NCI-H2227 treated with DMSO at 0.1 percent for 48 hours (cell line): ENCODE measurements around the gene HIPK2.

Experiments
- DNase-seq: peaks from one replicate; lab custom pipeline; 2025; lab: John Stamatoyannopoulos, UW

HIPK2 gene

DNA sequence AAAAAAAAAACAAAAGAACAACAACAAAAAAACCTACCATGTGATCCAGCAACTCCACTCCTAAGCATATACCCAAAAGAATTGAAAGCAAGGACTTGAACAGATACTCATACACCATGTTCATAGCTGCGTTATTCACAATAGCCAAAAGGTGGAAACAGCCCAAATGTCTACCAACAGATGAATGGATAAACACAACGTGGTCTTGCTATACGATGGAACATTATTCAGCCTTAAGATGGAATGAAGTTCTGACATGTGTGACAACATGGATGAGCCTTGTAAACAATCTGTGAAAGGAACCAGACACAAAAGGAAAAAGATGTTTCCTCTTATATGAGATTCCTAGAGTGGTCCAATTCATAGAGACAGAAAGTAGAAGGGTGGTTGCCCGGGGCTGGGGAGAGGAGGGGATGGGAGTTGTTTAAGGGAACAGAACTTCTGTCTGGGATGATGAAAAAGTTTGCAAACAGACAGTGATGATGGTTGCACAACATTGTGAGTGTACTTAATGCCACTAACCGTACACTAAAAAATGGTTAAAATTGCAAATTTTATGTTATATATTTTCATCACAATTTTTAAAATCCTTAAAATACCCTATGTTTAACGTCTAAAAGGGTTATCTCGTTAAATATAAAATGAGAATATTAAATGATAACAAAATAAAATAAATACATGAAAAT lies 242.7 kb downstream of the HIPK2 start:
- no peak for DNase-seq

DNA sequence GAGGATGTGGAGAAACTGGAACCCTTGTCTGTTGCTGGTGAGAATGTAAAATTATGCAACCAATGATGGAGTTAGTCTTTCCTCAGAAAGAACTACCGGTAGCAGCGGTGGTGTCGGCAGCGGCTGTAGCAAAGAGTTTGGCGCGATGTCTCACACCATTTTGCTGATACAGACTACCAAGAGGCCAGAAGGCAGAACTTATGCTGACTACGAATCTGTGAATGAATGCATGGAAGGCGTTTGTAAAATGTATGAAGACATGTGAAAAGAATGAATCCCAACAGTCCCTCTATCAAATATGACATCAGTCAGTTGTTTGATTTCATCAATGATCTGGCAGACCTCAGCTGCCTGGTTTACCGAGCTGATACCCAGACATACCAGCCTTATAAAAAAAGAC lies 243.7 kb downstream of the HIPK2 start:
- no peak for DNase-seq

DNA sequence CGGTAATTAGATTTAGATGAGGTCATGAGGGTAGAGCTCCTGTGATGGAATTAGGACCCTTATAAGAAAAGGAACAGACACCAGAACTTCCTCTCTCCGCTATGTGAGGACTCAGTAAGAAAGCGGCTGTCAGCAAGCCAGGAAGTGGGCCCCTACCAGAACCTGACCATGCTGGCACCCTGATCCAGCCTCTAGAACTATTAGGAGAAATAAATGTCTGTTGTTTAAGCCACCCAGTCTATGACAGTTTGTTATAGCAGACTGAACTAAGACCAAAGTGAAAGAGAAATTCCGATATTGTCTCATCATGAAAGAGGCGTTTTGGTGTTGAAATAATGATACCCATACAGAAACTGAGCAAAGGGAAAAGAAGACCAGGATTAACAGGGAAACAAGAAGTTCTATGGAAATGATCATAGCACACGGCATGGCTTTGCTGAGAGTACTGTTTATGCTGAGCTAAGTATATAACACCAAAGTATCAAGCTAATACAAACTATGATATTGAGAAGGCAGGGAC lies 245.1 kb downstream of the HIPK2 start:
- no peak for DNase-seq

- no peak for DNase-seq
Observed at GRCh38 chr7:139531094-139531493, 246.7 kb downstream of the HIPK2 start.

DNA sequence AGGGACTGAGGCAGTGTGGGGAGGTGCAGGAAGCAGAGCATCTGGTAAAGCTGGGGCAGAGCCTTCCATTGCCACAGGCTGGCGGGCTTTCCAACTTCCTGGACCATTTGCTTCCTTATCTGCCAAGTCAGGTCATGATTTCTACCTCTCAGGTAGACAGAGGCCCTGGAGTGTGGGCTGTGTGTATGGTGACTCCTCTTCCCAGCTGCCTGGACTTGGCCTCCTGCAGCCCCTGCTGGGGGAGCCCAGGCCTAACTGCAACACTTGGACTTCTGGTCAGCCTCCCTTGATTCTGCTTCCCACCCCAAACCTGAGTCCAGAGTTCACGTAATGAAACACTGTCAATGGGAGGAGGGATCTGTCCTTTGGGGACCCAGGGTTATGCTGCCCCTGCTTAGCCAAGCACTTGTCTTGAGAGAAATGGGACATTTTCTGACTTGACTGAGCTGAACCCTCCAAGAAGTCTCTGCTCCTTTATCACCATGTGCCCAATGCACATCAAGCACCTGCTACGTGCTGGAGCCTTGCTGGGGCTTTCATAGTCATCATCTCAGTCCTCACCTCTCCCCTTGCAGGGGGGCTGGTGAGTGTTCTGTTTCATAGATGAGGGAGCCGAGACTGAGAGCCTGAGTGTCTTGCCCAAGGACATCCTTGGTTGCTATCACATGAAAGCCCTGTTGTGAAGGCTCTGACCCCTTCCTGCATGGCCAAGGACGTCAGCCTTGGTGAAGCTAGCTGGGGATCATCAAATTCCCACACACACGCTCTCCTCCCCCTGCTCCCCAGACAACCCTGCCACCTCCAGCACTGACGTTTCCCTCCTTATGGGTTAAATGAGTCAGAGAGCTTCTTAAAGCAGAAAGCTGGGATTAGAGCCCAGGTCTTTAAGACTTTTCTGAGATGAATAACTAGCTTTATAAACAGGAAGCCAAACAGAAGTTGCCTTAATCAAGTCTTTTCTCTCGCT lies 250.9 kb downstream of the HIPK2 start:
- DNase-seq, result no peak

DNA sequence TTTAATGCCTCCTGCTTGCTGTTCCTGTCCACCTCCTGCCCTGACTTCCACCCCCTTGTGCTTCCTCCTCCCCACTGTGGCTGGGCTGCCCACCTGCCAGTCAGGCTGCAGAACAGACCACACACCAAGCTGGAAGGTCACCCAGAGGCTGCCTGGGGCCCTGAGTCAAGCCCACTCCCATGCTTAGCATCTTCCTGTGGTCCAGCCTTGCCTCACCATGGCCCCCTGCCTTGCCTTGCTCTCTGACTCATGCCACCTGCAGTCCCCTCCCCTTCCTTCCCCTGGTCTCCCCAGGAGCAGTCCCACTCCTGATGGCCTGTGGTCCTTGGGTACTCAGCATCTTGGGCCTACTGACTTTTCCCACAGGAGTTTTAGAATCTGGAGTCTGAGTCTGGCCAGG lies 252.0 kb downstream of the HIPK2 start:
- DNase-seq, result no peak

DNA sequence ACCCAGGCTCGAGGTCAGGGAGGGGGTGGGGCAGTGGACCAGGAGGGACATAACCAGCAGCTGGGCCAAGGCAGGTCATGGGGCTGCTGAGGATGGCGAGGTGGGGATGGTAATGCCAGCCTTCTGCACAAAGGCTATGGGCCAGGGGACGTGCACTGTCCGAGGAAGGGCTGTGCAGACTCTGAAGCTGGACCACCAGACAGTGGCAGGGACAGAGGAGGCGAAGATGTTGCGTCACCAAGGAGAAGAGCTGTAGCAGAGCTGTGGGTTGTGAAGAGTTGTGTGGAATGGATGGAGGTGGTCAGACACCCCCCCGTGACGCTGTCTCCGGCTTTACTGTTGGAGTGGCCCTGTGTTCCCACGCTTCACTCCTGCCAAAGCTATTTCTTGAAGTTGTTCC lies 252.6 kb downstream of the HIPK2 start:
- DNase-seq, result no peak

DNA sequence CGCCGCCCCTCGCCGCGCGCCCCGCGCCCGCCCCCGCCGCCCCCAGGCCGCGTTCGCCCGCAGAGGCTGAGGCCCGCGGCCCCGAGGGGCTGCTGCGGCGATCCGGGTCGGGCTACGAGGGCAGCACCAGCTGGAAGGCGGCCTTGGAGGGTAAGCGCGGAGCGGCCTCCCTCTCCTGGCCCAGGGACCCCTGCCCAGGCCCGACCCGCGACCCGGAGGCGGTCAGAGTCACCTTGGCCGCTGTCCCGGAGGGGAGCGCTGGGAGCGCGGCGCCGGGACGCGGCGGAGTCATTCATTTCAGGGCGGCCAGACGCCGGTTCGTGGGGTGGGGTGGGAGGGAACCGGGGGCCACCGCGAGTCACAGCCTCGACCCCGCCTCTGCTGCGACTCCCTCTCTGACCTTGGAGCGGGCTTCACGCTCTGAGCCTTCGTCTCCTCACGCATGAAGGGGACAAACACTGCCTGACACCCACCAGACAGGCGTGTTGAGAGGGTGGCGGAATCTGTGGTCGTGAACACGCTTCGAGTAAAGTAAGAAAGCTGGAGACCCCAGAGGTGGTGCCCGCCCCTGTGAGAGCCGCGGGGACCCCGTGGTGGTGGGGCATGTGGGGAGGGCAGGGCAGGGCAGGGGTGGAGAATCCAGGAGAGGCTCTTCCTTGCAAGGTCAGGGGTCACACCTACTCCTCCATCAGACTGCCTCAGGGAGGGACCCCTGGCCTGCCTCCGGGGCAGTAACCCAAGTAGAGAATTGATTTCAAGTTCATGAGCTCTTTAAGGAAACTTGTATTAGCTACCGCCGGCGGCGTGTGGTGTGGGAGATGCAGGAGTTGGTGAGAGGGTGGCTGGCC lies 253.6 kb downstream of the HIPK2 start:
- DNase-seq, result no peak

DNA sequence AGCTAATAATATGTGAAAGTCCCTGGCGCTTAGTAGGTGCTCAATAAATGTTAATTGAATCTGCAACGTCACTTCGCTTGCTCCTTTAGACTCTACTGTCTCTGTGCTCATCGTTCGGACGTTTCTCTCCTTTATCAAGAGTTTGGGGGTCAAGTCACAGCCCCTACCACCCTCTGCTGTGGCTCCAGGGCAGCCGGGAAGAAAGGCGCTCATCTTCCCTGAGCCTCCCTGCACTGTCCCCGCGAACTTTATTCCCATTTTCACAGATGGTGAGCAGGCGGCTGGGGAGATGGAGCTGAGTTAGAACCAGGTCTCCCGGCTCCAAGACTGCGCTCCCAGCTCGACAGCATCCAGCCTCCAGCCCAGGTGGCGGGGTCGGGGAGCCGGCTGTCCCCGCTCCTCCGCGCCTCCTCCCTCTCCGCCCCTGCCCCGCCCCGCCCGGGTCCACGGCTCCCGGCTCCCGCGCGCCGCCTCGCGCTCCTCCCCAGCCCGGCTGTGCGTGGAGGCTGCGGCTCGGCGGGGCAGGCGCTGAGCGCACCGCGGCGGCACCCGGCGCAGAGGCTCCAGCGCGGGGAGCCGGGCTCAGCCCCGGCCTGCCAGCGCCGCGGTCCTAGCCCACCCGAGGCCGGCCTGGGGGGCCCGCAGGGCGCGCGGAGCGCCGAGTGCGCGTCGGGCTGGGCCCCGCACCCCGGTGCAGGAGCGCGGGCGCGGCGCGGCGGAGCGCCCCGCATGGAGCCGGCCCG lies 254.4 kb downstream of the HIPK2 start, which contains the start of gene CLEC2L:
Gene CLEC2L (plus strand): TSS at position 487 of the 743 bp plus-strand sequence. CDS start 243 bp downstream, at position 730.
- DNase-seq, result no peak

DNA sequence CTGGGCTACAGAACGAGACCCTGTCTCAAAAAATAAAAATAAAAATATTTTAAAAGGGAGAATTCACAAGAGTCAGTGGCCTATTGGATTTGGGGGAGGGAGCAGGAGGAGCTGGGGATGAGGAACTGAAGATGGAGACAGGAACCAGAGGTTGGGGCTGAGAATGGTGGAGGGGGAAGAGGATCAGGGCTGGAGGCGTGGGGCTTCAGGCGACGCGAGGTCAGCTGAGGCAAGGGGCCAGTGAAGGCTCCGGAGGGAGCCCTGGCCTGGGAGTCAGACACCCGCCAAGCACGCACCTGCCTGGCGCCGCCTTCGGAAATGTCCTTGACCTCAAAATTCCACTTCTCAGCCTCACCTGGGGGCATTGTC lies 255.0 kb downstream of the HIPK2 start:
- DNase-seq, result no peak

GRCh38 chr7:139521439-139521838 lies 256.4 kb downstream of the HIPK2 start:
- DNase-seq, result no peak

GRCh38 chr7:139515266-139515665 lies 262.5 kb downstream of the HIPK2 start:
- no peak for DNase-seq
